SK-N-SH (cell line): ENCODE data around the gene MFAP4. TPM values are rescaled to one million over a fixed set of nuclear protein-coding genes. Genes with fewer than 3 reads are reported as not detected.

Experiments used
- CTCF ChIA-PET: fragments of 300-600, 350-600 bp; formaldehyde crosslinking; extraction: SDS; loops from one replicate; lab custom pipeline; 2021; lab: Yijun Ruan, JAX
- POLR2A ChIA-PET: fragments of 350-600 bp; sonication (Branson Sonifier 250); formaldehyde crosslinking; extraction: SDS; loops from one replicate; lab custom pipeline; 2020; ENCODE audit warnings: antibody characterized with exemption, inconsistent platforms; lab: Yijun Ruan, JAX
- DNase-seq: peaks from one replicate; pipeline ENCODE4 v3.0.0; 2012
- H2AFZ ChIP-seq: fragments of 200-600 bp; sonication (generic); 2 replicates; pipeline ENCODE4 v1.8.1; 2016; ENCODE audit warnings: antibody characterized with exemption, mild to moderate bottlenecking, low read depth
- H3F3A ChIP-seq: fragments of 200-600 bp; sonication (generic); replicated peaks from 2 replicates; pipeline ENCODE3; 2016; ENCODE audit warnings: antibody characterized with exemption, mild to moderate bottlenecking; ENCODE audit not compliant: insufficient read depth
- H3K27ac ChIP-seq, 2 experiments: fragments of 200-500 bp in 1 of 2; fragments of 200-600 bp in 1 of 2; sonication (Bioruptor generic) in 1 of 2; sonication (generic), shearing (Covaris generic) in 1 of 2; 2 replicates each; pipeline versions ENCODE4 v1.5.1 to v1.6.1; 2014 to 2016; ENCODE audit warnings: low read depth in 2 of 2, inconsistent platforms in 1 of 2, low read length in 1 of 2, mild to moderate bottlenecking in 1 of 2, mixed read lengths in 1 of 2
- H3K27me3 ChIP-seq: fragments of 200-600 bp; sonication (generic), shearing (Covaris generic); 2 replicates; pipeline ENCODE4 v1.6.1; 2016; ENCODE audit warnings: mixed run types; ENCODE audit not compliant: insufficient read depth
- H3K36me3 ChIP-seq, 2 experiments: fragments of 200-500 bp in 1 of 2; fragments of 200-600 bp in 1 of 2; sonication (Bioruptor generic) in 1 of 2; sonication (generic) in 1 of 2; replicated peaks in 1 of 2; 2 replicates each; pipeline versions ENCODE3 to v1.5.1; 2014 to 2016; ENCODE audit warnings: low read length in 1 of 2, mild to moderate bottlenecking in 1 of 2; ENCODE audit not compliant: insufficient read depth in 2 of 2, control insufficient read depth in 1 of 2
- H3K4me1 ChIP-seq, 2 experiments: fragments of 200-500 bp in 1 of 2; fragments of 200-600 bp in 1 of 2; sonication (Bioruptor generic) in 1 of 2; sonication (generic), shearing (Covaris generic) in 1 of 2; 2 replicates each; pipeline versions ENCODE4 v1.5.1 to v1.6.1; 2014 to 2016; ENCODE audit warnings: low read depth in 1 of 2, low read length in 1 of 2, mixed run types in 1 of 2; ENCODE audit not compliant: insufficient read depth in 2 of 2, control insufficient read depth in 1 of 2
- H3K4me2 ChIP-seq: fragments of 200-600 bp; sonication (generic), shearing (Covaris generic); 2 replicates; pipeline ENCODE4 v1.6.1; 2017; ENCODE audit warnings: mixed run types
- H3K4me3 ChIP-seq, 2 experiments: fragments of 200-500 bp in 1 of 2; fragments of 200-600 bp in 1 of 2; sonication (Bioruptor generic) in 1 of 2; sonication (generic), shearing (Covaris generic) in 1 of 2; 2 replicates each; pipeline versions ENCODE4 v1.5.1 to v1.8.1; 2014 to 2016; ENCODE audit warnings: low read depth in 2 of 2, inconsistent platforms in 1 of 2, low read length in 1 of 2, mild to moderate bottlenecking in 1 of 2, mixed read lengths in 1 of 2, moderate library complexity in 1 of 2
- H3K79me2 ChIP-seq: fragments of 200-600 bp; sonication (generic); 2 replicates; pipeline ENCODE4 v1.8.1; 2017; ENCODE audit warnings: mild to moderate bottlenecking; ENCODE audit not compliant: insufficient read depth
- H3K9ac ChIP-seq: fragments of 200-600 bp; sonication (generic); 2 replicates; pipeline ENCODE4 v1.6.1; 2017; ENCODE audit warnings: mixed run types
- H3K9me2 ChIP-seq: fragments of 200-600 bp; sonication (generic); 2 replicates; pipeline ENCODE4 v1.6.1; 2017; ENCODE audit warnings: mixed run types
- H3K9me3 ChIP-seq: fragments of 200-600 bp; sonication (generic); 2 replicates; pipeline ENCODE4 v1.6.1; 2017; ENCODE audit warnings: mixed run types, mild to moderate bottlenecking, moderate library complexity
- H4K20me1 ChIP-seq: fragments of 200-600 bp; sonication (generic); 2 replicates; pipeline ENCODE4 v1.6.1; 2017; ENCODE audit warnings: mild to moderate bottlenecking, mixed run types; ENCODE audit not compliant: insufficient read depth
- CHD2 ChIP-seq: fragments of 150-350 bp; IDR thresholded peaks from 2 replicates; pipeline ENCODE4 v1.6.1; 2018; ENCODE audit warnings: low read length; ENCODE audit not compliant: partially characterized antibody
- CTCF ChIP-seq: fragments of 200-600 bp; sonication (generic); IDR thresholded peaks from 2 replicates; pipeline ENCODE4 v1.6.1; 2017; ENCODE audit warnings: antibody characterized with exemption, mild to moderate bottlenecking, moderate library complexity
- ELF1 ChIP-seq: IDR thresholded peaks from 2 replicates; pipeline ENCODE4 v1.4.0; 2012
- EZH2phosphoT487 ChIP-seq: fragments of 200-600 bp; sonication (generic); IDR thresholded peaks from 2 replicates; pipeline ENCODE4 v1.6.1; 2017; ENCODE audit warnings: low read depth, mixed run types, mild to moderate bottlenecking, antibody characterized with exemption, moderate library complexity, borderline replicate concordance
- FOSL2 ChIP-seq: IDR thresholded peaks from 2 replicates; pipeline ENCODE4 v1.4.0; 2012; ENCODE audit warnings: low read depth, mild to moderate bottlenecking, moderate library complexity, borderline replicate concordance
- FOXM1 ChIP-seq: IDR thresholded peaks from 2 replicates; pipeline ENCODE4 v1.4.0; 2012; ENCODE audit warnings: low read depth, mild to moderate bottlenecking
- GATA2 ChIP-seq: sonication (generic); formaldehyde crosslinking; IDR thresholded peaks from 2 replicates; pipeline ENCODE4 v1.5.0; 2020; ENCODE audit warnings: mild to moderate bottlenecking, missing genetic modification reagents
- MAX ChIP-seq: IDR thresholded peaks from 2 replicates; pipeline ENCODE4 v1.4.0; 2012; ENCODE audit warnings: low read depth
- MXI1 ChIP-seq: IDR thresholded peaks from 2 replicates; pipeline ENCODE4 v1.6.1; 2012; ENCODE audit warnings: mild to moderate bottlenecking, low read depth, low read length, improper control_type of control experiment
- NFIC ChIP-seq: IDR thresholded peaks from 2 replicates; pipeline ENCODE4 v1.4.0; 2012; ENCODE audit warnings: borderline replicate concordance
- NRF1 ChIP-seq: IDR thresholded peaks from 2 replicates; pipeline ENCODE4 v1.6.1; 2012; ENCODE audit warnings: low read depth, mild to moderate bottlenecking, low read length
- POLR2AphosphoS5 ChIP-seq: IDR thresholded peaks from 2 replicates; pipeline ENCODE4 v1.6.1; 2012; ENCODE audit warnings: low read depth, low read length
- RAD21 ChIP-seq: IDR thresholded peaks from 2 replicates; pipeline ENCODE4 v1.6.1; 2012; ENCODE audit warnings: mild to moderate bottlenecking, low read length
- REST ChIP-seq: IDR thresholded peaks from 2 replicates; pipeline ENCODE4 v1.6.1; 2012; ENCODE audit warnings: mild to moderate bottlenecking, low read depth, low read length, moderate library complexity
- RFX5 ChIP-seq: IDR thresholded peaks from 2 replicates; pipeline ENCODE4 v1.6.1; 2012; ENCODE audit warnings: mild to moderate bottlenecking, improper control_type of control experiment, low read length
- SIN3A ChIP-seq: IDR thresholded peaks from 2 replicates; pipeline ENCODE4 v1.6.1; 2012; ENCODE audit warnings: low read depth, mild to moderate bottlenecking, low read length, moderate library complexity, borderline replicate concordance
- SMC3 ChIP-seq: IDR thresholded peaks from 2 replicates; pipeline ENCODE4 v1.6.1; 2012; ENCODE audit warnings: low read depth, low read length, improper control_type of control experiment
- TAF1 ChIP-seq: IDR thresholded peaks from 2 replicates; pipeline ENCODE4 v1.6.1; 2012; ENCODE audit warnings: low read depth, mild to moderate bottlenecking, low read length, moderate library complexity, borderline replicate concordance
- TCF12 ChIP-seq: IDR thresholded peaks from 2 replicates; pipeline ENCODE4 v1.4.0; 2012
- USF1 ChIP-seq: IDR thresholded peaks from 2 replicates; pipeline ENCODE4 v1.4.0; 2012; ENCODE audit warnings: low read depth, borderline replicate concordance
- USF2 ChIP-seq: fragments of 150-350 bp; IDR thresholded peaks from 2 replicates; pipeline ENCODE4 v1.6.1; 2017; ENCODE audit warnings: antibody characterized with exemption, low read length, low read depth, borderline replicate concordance
- WGBS: methylation state at CpG from one replicate; pipeline ENCODE4 v1.1.6; 2017; ENCODE audit warnings: low lambda C conversion rate; 5-methylcytosine and 5-hydroxymethylcytosine counted together
- polyA plus RNA-seq, 3 experiments: library from polyadenylated mRNA; depleted of rRNA; stranded (reverse); fragments of >200 nt; gene quantifications; 2 replicates each; pipeline ENCODE4 v1.2.3, GENCODE V29; 2012

The MFAP4 gene
- polyA plus RNA-seq, 1 of the 3 experiments (the other 2 are of a cell fraction), result 120 TPM

GRCh38 chr17:19335951-19336631 is 50.9 kb downstream of the MFAP4 start (continued):
- TF ChIP-seq TAF1 (no peak), MXI1 (no peak), FOXM1 (no peak), CTCF (no peak), RAD21 (no peak), CHD2 (no peak), USF2 (no peak)

GRCh38 chr17:19334331-19334730 is 52.7 kb downstream of the MFAP4 start:
- Histone ChIP-seq H3K4me1 (peaks cover 5 to 14% of the 10 kb centered on the region in 2 experiments; a peak in 2 of 4 replicates), H3K9me3 (no peaks in the 10 kb centered on the region), H2AFZ (no peak overlapping the region), H3K4me3 (no peak overlapping the region), H3K9me2 (no peaks in the 10 kb centered on the region), H3K9ac (no peak overlapping the region), H3K27me3 (no peaks in the 10 kb centered on the region), H3K27ac (no peak overlapping the region), H4K20me1 (no peaks in the 10 kb centered on the region), H3F3A (peaks cover 8% of the 10 kb centered on the region), H3K79me2 (no peaks in the 10 kb centered on the region), H3K36me3 (peaks cover 4 to 5% of the 10 kb centered on the region in 2 experiments), H3K4me2 (no peak overlapping the region)
- DNase-seq, result no peak
- ChIA-PET CTCF (interaction anchor here (1.6 to 1.7 kb wide), 2 partner anchors 12 to 28 kb away, joined by 3 to 6 read pairs; partner anchors contain the start of gene B9D1), POLR2A (no interaction called here)
- 89% methylated on average over 6 of the region's 6 CpGs for WGBS
- TF ChIP-seq RFX5, result no peak
- no peak for TF ChIP-seq NFIC
- no peak for TF ChIP-seq NRF1
- TF ChIP-seq ELF1, result no peak
- TF ChIP-seq MAX, result no peak
- TF ChIP-seq GATA2, result no peak
- no peak for TF ChIP-seq FOSL2
- TF ChIP-seq TAF1, result no peak
- TF ChIP-seq EZH2phosphoT487, result no peak
- TF ChIP-seq SIN3A, result no peak
- no peak for TF ChIP-seq SMC3
- no peak for TF ChIP-seq TCF12
- no peak for TF ChIP-seq REST
- TF ChIP-seq POLR2AphosphoS5, result no peak
- no peak for TF ChIP-seq USF1
- no peak for TF ChIP-seq CTCF
